HG02884 (cell line): ENCODE measurements around the gene AVEN.

Experiments used
- ATAC-seq: cut with Tn5 transposase; IDR thresholded peaks from one replicate; pipeline ENCODE4 v1.9.1; 2021; ENCODE audit warnings: mild to moderate bottlenecking, moderate library complexity; ENCODE audit not compliant: unreplicated experiment

The AVEN gene

GRCh38 chr15:33987444-33987843 lies 51.6 kb downstream of the AVEN start:
- ATAC-seq, result no peak

- ATAC-seq, result no peak
Measured at GRCh38 chr15:33985751-33986150, 53.3 kb downstream of the AVEN start.

GRCh38 chr15:33985287-33985686 lies 53.7 kb downstream of the AVEN start:
- ATAC-seq, result no peak

- no peak for ATAC-seq
Measured at GRCh38 chr15:33982516-33982915, 56.5 kb downstream of the AVEN start.

GRCh38 chr15:33980159-33980558 lies 58.8 kb downstream of the AVEN start:
- no peak for ATAC-seq

- ATAC-seq, result no peak
Measured at GRCh38 chr15:33975022-33975565, 63.9 kb downstream of the AVEN start.

GRCh38 chr15:33971811-33972210 lies 67.2 kb downstream of the AVEN start:
- ATAC-seq, result no peak

- no peak for ATAC-seq
Measured at GRCh38 chr15:33968821-33969220, 70.2 kb downstream of the AVEN start.

- ATAC-seq, result no peak
Measured at GRCh38 chr15:33968224-33968623, 70.8 kb downstream of the AVEN start, which contains the start of gene CHRM5. CHRM5 (plus strand) TSS chr15:33968497; CDS start chr15:34062718, 94,221 bp downstream.

GRCh38 chr15:33964665-33965040 lies 74.4 kb downstream of the AVEN start:
- ATAC-seq, result no peak

- no peak for ATAC-seq
Measured at GRCh38 chr15:33963831-33964664, 75.0 kb downstream of the AVEN start.

- no peak for ATAC-seq
Measured at GRCh38 chr15:33960549-33960935, 78.5 kb downstream of the AVEN start.

- ATAC-seq, result no peak
Measured at GRCh38 chr15:33959844-33960548, 79.0 kb downstream of the AVEN start.

- ATAC-seq, result no peak
Measured at GRCh38 chr15:33956397-33956796, 82.6 kb downstream of the AVEN start.

- ATAC-seq, result no peak
Measured at GRCh38 chr15:33955945-33956344, 83.1 kb downstream of the AVEN start.

GRCh38 chr15:33946152-33946551 lies 92.9 kb downstream of the AVEN start:
- no peak for ATAC-seq

- no peak for ATAC-seq
Measured at GRCh38 chr15:33941279-33942063, 97.5 kb downstream of the AVEN start.

- ATAC-seq, result no peak
Measured at GRCh38 chr15:33934921-33935320, 104.1 kb downstream of the AVEN start.

GRCh38 chr15:33934396-33934795 lies 104.6 kb downstream of the AVEN start:
- ATAC-seq, result no peak

GRCh38 chr15:33932734-33933133 lies 106.3 kb downstream of the AVEN start:
- ATAC-seq, result no peak

- no peak for ATAC-seq
Measured at GRCh38 chr15:33926260-33926659, 112.7 kb downstream of the AVEN start.
